Sigmoid colon (tissue), 7 donors: ENCODE data around the gene POGZ. TPM values are rescaled to one million over a fixed set of nuclear protein-coding genes. Genes with fewer than 3 reads are reported as not detected.

Source experiments
- DNase-seq: peaks from one replicate; pipeline ENCODE4 v3.0.0-alpha.2; 2019
- H3K27ac ChIP-seq, 4 donors: fragments of 200-600 bp; sonication (generic); one replicate each; pipeline ENCODE4 v1.5.1; 2016 to 2019; ENCODE audit warnings: mild to moderate bottlenecking in 1 of 4
- H3K27me3 ChIP-seq, 3 donors: fragments of 200-600 bp; sonication (generic); one replicate each; pipeline ENCODE4 v1.5.1; 2019; ENCODE audit warnings: mild to moderate bottlenecking in 1 of 3
- H3K36me3 ChIP-seq, 4 donors: fragments of 200-600 bp; sonication (generic); one replicate each; pipeline ENCODE4 v1.5.1; 2016 to 2019
- H3K4me1 ChIP-seq, 4 donors: fragments of 200-600 bp; sonication (generic); one replicate each; pipeline ENCODE4 v1.5.1; 2017 to 2019
- H3K4me3 ChIP-seq, 4 donors: fragments of 200-600 bp; sonication (generic); one replicate each; pipeline ENCODE4 v1.5.1; 2017 to 2019; ENCODE audit warnings: mild to moderate bottlenecking in 2 of 4, moderate library complexity in 1 of 4
- H3K9me3 ChIP-seq, 4 donors: fragments of 200-600 bp in 3 of 4; sonication (generic) in 3 of 4; one replicate each; pipeline versions ENCODE4 v1.5.1 to v1.6.1; 2013 to 2019
- CTCF ChIP-seq, 4 experiments: fragments of 450-650 bp in 3 of 4; fragments of 200-600 bp in 1 of 4; IDR thresholded peaks; one replicate each; pipeline ENCODE4 v1.5.1; 2016 to 2019; ENCODE audit warnings: antibody characterized with exemption in 4 of 4, mild to moderate bottlenecking in 3 of 4, moderate library complexity in 2 of 4
- EP300 ChIP-seq, 4 donors: sonication (generic); formaldehyde crosslinking; IDR thresholded peaks; one replicate each; pipeline ENCODE4 v1.6.1; 2017; ENCODE audit warnings: antibody characterized with exemption in 4 of 4
- POLR2A ChIP-seq, 2 donors: fragments of 450-650 bp; IDR thresholded peaks; one replicate each; pipeline ENCODE4 v1.6.1; 2016; ENCODE audit warnings: antibody characterized with exemption in 2 of 2, mild to moderate bottlenecking in 2 of 2, moderate library complexity in 2 of 2
- POLR2AphosphoS5 ChIP-seq, 4 donors: sonication (generic); formaldehyde crosslinking; IDR thresholded peaks; one replicate each; pipeline ENCODE4 v1.6.1; 2017; ENCODE audit warnings: antibody characterized with exemption in 4 of 4
- WGBS, 2 donors: extraction: QIAGEN DNeasy Blood & Tissue Kit; methylation state at CpG; one replicate each; pipeline ENCODE4 v1.1.7; 2013; 5-methylcytosine and 5-hydroxymethylcytosine counted together
- intact Hi-C: fragments of 100-400 bp; cut with DNase I; formaldehyde crosslinking; loops from one replicate; pipeline ENCODE4 v1.15.1; 2023
- polyA plus RNA-seq, 3 donors: library from polyadenylated mRNA; stranded (reverse); fragments of 200-250 nt; gene quantifications; one replicate each; pipeline ENCODE4 v1.2.3, GENCODE V29; 2013
- total RNA-seq, 4 donors: library from RNA; depleted of rRNA; stranded (reverse); fragments of >200 nt; gene quantifications; one replicate each; pipeline ENCODE4 v1.1.0, GENCODE V29; 2016
- donor health status: healthy with polysubstance abuse.
- donor health status: Bipolar disorder and iron deficiency.
- donor health status: healthy.

The POGZ gene
- total RNA-seq (10 to 100 TPM; 40.6 to 75.3 (median 46.4) TPM), polyA plus RNA-seq (10 to 100 TPM in 1 of 3 donors, 1 to 10 TPM in 2; 7.2 to 24.6 (median 9.0) TPM)

DNA sequence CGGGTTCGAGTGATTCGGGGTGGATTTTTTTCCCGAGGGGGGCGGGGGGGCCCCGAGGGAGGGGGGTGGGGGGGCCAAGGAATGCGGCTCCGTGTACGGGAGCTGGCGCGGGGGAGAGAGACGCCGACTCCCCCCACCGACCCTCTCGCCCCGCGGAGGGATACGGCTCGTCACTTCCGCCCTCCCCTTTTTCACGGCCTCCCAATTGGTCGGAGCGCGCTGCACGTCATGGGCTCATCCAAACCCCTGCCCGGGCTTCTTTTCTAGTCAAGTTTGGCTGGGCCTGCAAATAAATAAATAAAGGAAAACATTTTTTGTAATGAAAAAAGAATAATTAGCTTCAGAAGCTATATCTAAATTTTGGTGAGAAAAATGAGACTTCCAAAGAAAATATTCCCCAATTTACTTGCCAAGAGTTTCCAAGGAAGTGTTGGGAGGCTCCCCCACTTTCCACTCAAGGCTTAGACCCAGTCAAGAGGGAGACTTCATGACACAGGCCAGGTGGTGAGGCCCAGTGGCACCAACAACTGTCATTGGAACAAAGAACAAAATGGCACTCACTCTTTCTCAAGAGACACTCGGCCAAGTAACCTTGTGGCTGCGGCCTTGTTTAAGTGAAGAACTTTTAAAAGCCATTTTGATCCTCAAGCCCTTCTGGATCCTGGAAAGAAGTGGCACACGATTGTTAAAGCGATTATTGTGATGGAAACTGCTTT, at the start of gene POGZ:
POGZ (minus strand) TSS at position 164 of the 716 bp plus-strand sequence. CDS start 17,290 bp downstream, outside the sequence.
- 13% methylated on average over 30 of the region's 30 CpGs for WGBS, 2 donors
- H3K9me3 ChIP-seq, result no peaks in the 10 kb centered on the region
- peak within 1 kb of the TSS; percentile 93 to 99 (median 98) for H3K27ac ChIP-seq
- H3K4me3 ChIP-seq, result peak within 1 kb of the TSS; percentile 78 to 94 (median 82)
- H3K36me3 ChIP-seq, result no peaks in the 10 kb centered on the region
- intact Hi-C loops, result loop anchor here (1.0 to 5.0 kb wide), 4 partner anchors 14 to 177 kb away; partner anchors contain the start of genes CGN, TUFT1 and ZNF687
- peak; percentile 99 for DNase-seq
- no peaks in the 10 kb centered on the region for H3K27me3 ChIP-seq
- TF ChIP-seq POLR2A (IDR thresholded peaks at IDR 0.05) (peak in 1 of 2 donors; percentile 9), CTCF (IDR thresholded peaks at IDR 0.05) (no peak), POLR2AphosphoS5 (IDR thresholded peaks at IDR 0.05) (peak; percentile 77 to 88 (median 84)), EP300 (IDR thresholded peaks at IDR 0.05) (peak in 2 of 4 donors; percentile 26 to 40)
- H3K4me1 ChIP-seq, result peaks cover 0 to 36% (median 34%) of the 10 kb centered on the region in 4 donors

DNA sequence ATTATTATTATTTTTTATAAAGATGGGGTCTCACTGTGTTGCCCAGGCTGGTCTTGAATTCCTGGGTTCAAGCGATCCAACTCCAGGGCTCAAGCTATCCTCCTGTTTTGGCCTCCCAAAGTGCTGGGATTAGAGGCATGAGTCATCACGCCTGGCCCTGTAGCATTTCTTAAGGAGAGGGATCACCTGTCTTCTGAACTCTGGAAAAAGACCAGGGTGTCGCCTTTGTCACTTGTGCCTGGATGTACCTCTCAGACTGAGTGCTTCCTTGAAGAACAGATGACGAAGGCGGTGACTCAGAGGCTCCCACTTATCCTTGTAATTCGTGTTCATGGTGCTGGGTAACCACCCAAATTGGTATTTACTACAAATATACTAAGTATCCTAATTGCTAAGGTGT, 49.5 kb upstream of the POGZ start:
- intact Hi-C loops, result no loop called here
- no peak for DNase-seq

GRCh38 chr1:151504759-151505158, 45.5 kb upstream of the POGZ start:
- H3K27me3 ChIP-seq, result no peaks in the 10 kb centered on the region
- no peaks in the 10 kb centered on the region for H3K4me1 ChIP-seq
- no peak overlapping the region for H3K4me3 ChIP-seq
- no peaks in the 10 kb centered on the region for H3K9me3 ChIP-seq
- H3K36me3 ChIP-seq, result no peaks in the 10 kb centered on the region
- DNase-seq, result no peak
- 88 to 92% methylated on average over 4 of the region's 4 CpGs for WGBS, 2 donors
- TF ChIP-seq CTCF (IDR thresholded peaks at IDR 0.05) (no peak), POLR2AphosphoS5 (IDR thresholded peaks at IDR 0.05) (no peak), POLR2A (IDR thresholded peaks at IDR 0.05) (no peak), EP300 (IDR thresholded peaks at IDR 0.05) (no peak)
- intact Hi-C loops, result no loop called here
- no peak overlapping the region for H3K27ac ChIP-seq

More for the DNA sequence above, 49.5 kb upstream of the POGZ start:
- no peak for TF ChIP-seq CTCF (IDR thresholded peaks at IDR 0.05)
- H3K4me1 ChIP-seq, result peaks cover 0 to 17% (median 12%) of the 10 kb centered on the region in 4 donors
- H3K4me3 ChIP-seq, result no peak overlapping the region
- H3K27ac ChIP-seq, result no peak overlapping the region
- 46 to 77% methylated on average over 6 of the region's 6 CpGs for WGBS, 2 donors
- H3K36me3 ChIP-seq, result no peaks in the 10 kb centered on the region
- no peaks in the 10 kb centered on the region for H3K27me3 ChIP-seq
- no peaks in the 10 kb centered on the region for H3K9me3 ChIP-seq

DNA sequence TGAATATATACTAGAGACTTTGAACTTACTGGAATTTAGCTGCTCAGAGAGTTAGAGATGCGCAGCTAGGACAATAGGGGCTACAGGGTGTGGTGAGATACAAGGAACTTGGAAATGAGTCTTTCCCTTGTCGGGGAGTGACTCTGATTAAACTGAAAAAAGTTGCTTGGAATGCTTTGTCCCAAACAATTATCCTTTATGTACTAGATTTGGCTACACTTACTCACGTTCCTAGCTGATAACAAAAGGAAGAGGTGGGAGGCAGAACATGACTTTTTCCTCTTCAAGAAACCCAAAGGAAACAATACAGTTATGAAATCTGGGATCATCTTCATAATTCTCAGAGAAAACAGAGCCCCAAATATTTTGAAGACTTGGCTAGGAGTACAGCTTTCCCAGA, 45.0 kb upstream of the POGZ start:
- no peak overlapping the region for H3K4me3 ChIP-seq
- 23 to 61% methylated on average over 3 of the region's 3 CpGs for WGBS, 2 donors
- no peaks in the 10 kb centered on the region for H3K27me3 ChIP-seq
- H3K36me3 ChIP-seq, result no peaks in the 10 kb centered on the region
- no peaks in the 10 kb centered on the region for H3K4me1 ChIP-seq
- DNase-seq, result no peak
- H3K27ac ChIP-seq, result no peak overlapping the region
- TF ChIP-seq POLR2AphosphoS5 (IDR thresholded peaks at IDR 0.05) (no peak), POLR2A (IDR thresholded peaks at IDR 0.05) (no peak), EP300 (IDR thresholded peaks at IDR 0.05) (no peak), CTCF (IDR thresholded peaks at IDR 0.05) (no peak)
- intact Hi-C loops, result no loop called here
- no peaks in the 10 kb centered on the region for H3K9me3 ChIP-seq
